NCI-H1436 (cell line): ENCODE results near the gene TNRC6C.

Source experiments
- DNase-seq: peaks from one replicate; lab custom pipeline; 2025; lab: John Stamatoyannopoulos, UW

Gene TNRC6C

DNA sequence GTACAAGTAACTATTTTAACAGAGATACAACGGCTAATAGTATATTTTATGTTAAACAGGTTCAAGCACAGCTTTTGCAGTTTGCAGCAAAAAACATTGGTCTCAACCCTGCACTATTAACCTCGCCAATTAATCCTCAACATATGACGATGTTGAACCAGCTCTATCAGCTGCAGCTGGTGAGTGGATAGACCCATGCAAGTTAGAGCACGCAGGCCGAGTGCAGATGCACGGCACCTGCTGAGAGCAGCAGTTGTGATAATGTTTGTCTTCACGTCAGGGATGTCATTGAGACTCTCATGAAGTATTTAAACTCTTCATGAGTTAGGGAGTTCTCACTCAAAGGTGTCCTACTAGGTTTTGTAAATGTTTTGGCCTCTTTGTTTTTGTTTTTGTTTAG is 124.5 kb downstream of the TNRC6C start:
- DNase-seq, result peak; percentile 22

DNA sequence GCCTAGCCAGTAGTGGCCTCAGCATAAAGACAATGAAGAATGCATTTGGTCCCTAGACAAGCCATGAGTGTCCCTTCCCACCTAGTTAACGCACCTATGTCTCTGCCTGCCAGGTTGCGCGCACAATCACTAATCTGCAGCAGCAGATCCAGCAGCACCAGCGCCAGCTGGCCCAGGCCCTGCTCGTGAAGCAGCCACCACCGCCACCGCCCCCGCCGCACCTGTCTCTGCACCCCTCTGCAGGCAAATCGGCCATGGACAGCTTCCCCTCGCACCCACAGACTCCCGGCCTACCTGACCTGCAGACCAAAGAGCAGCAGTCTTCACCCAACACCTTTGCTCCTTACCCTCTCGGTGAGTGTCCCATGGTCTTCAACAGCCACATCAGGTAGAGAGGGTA is 128.2 kb downstream of the TNRC6C start:
- DNase-seq, result no peak

DNA sequence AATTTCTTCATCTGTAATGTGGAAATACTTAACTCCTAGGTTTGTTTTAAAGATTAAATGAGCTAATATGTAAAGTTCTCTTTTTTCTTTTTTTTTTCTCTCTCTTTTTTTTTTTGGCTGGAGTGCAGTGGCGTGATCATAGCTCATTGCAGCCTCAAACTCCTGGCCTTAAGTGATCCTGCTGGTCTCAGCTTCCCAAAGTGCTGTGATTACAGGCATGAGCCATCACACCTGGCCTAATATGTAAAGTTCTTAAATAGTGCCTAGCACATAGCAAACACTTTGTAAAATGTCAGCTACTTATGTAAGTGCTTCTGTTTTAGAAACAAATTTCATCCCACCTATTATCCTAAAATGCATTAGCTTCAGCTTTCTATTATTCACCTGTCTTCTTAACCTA is 130.0 kb downstream of the TNRC6C start:
- no peak for DNase-seq

DNA sequence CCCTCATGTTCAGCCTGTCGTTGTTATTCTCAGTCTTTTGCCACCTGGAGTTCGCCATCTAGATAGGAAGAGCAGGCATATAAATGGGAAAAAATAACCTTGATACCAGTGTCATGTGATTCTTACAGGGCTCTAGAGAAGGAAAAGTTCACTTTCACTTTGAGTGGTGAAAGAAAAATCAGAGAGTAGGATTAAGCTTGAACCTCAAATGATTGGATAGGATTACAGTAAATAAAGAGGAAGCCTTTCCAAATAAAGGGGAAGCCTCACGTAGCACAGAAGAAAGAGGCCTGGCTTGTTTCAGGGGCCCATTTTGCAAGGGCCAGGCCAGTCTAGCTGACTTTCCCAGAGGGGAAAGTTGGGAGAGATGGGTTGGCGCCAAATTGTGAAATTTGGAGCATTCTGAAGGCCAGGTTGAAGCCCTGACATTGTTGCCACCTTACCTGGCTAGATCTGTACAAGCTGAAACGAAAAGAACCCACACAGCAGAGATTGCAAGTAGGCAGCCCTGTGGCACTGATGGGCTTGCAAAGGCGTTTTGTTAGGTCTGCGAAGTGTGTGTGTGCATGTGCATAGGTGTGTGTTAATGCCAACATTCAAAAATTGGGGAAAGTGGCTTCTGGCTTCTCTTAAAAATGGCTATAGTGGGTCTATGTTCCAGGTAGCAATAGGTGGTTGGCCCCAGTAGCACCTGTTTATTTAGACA is 131.2 kb downstream of the TNRC6C start:
- DNase-seq, result no peak

DNA sequence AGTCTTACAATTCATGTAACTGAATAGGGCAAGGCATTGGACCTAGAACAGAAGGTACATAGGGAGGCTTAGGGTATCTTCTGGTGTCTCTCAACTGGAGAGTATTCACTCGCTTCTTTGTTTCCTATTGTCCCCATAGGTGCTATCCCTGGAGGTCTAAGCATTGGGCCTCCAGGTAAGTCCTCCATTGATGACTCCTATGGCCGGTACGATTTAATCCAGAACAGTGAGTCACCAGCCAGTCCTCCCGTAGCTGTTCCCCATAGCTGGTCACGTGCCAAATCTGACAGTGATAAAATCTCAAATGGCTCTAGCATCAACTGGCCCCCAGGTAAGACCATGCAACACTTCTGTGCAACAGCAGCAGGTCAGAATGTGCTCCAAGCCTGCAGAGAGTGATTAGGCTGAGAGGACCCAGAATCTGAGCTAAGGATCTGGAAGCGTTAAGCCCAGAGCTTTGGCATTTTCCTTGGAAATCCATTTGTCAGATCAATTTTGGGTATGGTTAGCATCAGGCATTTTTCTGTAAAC is 134.4 kb downstream of the TNRC6C start:
- DNase-seq, result no peak

DNA sequence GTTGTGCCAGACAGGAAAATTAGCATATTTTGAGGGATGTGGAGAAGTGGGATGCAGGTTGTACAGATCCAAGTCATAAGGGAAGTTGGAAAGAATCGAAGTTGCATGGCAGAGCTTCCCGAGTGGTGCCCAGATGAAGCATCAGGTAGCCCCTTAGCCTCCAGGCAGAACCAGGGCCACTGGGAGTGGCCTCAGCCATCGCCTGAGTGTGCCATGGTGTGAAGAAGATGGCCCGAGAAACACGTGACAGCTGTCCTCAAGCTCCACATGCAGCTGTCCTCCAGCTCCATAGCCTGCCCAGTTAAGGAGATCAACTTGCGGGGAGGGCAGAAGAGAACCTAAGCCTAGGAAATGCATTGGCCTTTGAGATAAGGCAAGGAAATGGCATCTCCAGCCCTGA is 136.5 kb downstream of the TNRC6C start:
- DNase-seq, result no peak

DNA sequence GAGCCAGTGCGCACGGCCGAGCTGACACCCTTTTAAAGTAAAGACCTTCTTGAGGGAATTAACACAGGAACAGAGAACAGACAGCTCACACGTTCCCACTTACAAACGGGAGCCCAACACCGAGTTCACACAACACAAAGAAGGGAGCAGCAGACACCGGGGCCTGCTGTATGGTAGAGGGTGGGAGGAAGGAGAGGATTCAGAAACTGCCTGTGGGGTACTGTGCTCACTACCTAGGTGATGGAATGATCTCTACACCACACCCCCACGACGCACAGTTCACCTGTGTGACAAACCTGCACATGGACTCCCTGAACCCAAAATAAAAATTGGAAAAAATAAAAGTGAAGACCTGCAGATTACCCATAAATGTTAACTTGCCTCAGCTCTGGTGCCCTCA is 137.6 kb downstream of the TNRC6C start:
- no peak for DNase-seq

DNA sequence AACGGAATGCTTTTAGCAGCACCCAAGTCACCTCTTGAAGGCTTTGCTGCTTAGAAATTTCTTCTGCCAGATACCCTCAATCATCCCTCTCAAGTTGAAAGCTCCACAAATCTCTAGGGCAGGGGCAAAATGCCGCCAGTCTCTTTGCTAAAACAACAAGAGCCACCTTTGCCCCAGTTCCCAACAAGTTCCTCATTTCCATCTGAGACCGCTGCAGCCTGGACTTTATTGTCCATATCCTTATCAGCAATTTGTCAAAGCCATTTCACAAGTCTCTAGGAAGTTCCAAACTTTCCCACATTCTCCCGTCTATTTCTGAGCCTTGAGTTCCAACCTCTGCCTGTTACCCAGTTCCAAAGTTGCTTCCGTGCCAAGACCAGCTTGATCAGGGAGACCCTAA is 142.6 kb downstream of the TNRC6C start:
- no peak for DNase-seq

DNA sequence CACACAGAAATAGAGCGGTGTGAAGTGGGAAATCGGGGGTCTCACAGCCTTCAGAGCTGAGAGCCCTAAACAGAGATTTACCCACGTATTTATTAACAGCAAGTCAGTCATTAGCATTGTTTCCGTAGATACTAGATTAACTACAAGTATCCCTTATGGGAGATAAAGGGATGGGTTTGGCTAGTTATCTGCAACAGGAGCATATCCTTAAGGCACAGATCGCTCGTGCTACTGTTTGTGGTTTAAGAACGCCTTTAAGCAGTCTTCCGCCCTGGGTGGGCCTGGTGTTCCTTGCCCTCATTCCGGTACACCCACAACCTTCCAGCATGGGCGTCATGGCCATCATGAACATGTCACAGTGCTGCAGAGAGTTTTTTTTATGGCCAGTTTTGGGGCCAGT is 143.0 kb downstream of the TNRC6C start:
- DNase-seq, result no peak

DNA sequence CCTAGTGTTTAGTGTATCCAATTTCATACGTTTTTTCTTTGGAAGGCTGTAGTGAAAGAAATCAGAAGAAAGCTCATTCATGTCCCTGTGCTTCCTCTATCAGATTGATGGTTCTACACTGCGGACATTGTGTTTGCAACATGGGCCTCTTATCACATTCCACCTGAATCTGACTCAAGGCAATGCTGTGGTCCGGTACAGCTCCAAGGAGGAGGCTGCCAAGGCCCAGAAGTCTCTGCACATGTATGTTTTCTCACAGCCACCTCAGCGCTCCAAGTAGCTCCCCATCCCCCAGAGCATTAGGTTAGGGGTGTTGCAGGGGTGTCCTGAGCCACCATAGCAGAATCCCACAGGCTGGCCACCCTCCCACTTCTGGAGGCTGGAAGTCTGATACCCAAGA is 144.8 kb downstream of the TNRC6C start:
- DNase-seq, result no peak

DNA sequence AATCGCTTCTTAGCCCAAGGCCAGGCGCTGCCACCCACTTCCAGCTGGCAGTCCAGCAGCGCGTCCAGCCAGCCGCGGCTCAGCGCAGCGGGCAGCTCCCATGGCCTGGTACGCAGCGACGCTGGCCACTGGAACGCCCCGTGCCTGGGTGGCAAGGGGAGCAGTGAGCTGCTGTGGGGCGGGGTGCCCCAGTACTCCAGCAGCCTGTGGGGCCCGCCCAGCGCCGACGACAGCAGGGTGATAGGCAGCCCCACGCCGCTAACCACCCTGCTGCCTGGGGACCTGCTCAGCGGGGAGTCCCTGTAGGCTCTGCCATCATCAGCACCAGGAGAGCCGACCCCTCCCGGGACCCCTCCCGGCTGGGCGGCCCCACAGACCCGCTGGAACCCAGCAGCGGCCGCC is 146.0 kb downstream of the TNRC6C start:
- no peak for DNase-seq

DNA sequence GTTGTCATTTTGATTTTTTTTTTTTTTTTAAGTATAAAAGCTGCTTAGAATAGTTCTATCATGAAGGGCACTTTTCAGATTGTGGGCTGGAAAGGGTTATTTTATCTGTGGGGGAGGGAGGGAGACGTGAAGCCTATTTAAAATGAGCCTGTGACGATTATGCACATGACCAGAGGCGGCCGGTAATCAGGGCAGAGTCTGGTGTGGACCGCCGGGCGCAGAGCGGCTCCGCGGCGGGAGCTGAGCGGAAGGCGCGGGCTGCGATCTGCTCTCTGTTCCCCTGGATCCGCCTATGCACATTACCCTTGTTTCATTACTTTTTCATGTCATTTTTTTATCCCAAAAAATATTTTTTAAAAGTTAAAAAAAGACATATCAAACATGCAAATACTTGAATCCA is 146.6 kb downstream of the TNRC6C start:
- no peak for DNase-seq

DNA sequence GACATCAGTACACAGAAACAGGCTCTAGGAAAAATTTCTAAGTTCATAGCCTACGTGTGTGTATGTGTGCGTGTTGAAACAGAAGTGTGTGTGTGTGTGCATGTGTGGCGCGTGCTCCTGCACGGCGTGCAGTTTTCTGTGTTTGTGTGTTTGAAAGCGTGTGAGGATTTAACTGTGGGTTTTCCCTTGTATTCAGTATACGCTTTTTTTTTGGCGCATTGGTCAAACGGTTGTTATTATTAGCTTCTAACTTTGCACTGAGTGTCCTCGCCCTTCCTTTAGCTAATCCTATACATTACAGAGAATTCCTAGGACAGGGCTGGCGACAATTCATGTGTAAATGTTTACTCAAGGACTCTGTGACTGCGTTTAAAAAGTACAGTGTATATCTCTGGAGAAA is 147.0 kb downstream of the TNRC6C start:
- no peak for DNase-seq

DNA sequence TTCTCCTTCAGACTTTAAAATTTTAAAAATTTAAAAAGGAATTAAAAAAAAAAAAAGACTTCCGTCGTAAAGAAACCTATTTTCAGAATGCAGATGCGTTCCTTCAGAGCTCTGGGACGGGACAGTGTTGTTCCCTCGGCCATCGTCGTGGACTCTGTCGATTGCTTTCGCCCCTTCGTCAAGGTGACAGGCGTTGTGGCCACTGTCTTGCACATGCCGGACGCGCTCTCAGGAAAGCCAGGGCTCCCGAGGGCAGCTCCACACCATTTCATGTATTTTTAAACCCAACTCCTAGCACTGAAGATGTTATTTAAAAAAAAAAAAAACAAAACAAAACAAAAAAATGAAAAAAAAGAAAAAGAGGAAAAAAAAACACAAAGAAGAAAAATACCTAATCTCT is 147.7 kb downstream of the TNRC6C start:
- DNase-seq, result no peak

DNA sequence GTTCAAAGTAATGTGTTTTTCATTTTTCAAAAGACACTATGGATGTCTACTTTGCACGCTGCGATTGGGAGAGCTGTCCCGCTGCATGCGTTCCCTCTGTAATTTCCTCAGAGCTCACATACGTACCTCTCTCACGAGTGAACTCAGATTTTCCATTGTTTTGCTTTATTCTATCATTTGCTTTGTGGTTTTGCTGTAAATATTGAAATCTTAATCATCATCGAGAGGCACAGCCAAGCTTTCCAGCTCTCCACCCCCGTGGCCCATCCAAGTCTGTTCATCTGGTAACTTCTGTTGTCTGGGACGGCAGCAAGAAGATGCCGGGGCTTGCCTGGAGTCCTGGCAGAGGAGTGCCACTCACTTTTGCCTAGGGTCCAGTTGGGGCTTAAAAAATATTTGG is 149.0 kb downstream of the TNRC6C start:
- no peak for DNase-seq

DNA sequence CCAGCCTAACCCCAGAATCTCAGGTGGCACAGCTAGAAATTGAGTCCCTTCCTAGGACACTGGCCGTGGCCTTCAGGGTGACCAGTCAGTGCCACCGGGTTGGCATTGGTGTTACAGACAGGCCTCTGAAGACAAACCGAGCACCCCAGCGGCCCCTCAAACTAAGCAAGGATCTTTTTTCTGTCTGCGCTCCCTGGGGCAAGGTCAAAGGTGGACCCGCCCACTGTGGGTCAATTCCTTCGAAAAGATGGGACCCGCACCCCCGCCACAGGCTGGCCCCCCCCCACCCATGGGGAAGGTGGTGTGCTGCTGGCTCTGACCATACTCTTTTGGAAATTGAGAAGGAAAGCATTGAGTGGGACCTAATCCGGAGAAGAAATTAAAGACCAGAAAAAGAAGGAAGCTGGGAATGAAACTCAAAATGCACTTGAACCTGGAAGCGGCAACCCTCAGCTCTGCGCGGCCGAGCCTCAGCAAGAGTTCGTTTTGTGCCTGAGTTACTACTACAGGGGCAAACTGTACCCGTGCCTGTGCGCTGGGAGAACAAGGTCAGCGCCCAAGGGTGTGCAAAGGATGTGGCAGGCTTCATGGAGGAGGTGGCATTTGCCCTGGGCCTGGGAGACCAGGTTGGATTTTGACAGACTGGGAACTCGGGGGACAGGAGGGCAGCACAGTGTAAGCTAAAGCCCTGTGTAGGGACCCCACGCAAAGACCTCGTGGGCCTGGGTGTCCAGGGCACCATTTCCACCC is 149.6 kb downstream of the TNRC6C start:
- no peak for DNase-seq

DNA sequence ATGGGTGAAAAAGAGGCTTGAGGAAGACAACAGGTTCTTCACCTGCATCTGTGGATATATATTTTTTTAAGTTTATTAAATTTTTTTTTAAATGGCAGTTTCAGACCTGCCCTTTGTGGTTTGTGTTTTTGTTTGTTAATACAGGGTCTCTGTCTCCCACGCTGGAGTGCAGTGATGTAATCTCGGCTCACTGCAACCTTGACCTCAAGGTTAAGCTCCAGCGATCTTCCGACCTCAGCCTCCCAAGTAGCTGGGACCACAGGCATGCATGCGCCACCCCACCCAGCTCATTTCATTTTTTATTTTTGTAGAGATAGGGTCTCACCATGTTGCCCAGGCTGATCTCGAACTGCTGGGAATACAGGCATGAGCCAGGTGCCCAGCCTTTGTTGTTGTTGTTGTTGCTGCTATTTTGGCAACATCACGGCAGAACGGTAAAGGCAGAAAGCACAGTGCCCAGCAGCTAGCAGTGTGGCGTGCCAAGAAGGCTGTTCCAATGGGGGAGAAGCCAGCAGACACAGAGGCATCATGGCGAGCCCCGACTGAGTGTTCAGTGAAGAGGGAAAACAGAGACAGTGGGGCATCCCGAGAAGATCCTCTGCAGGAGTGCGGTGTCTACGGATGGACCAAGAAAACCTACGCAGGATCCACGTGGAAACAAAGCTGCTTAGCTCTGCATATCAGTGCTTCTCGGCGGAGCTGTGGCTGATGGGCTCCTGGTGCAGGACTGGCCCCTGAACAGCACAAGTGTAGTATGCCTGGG is 150.4 kb downstream of the TNRC6C start:
- DNase-seq, result no peak

DNA sequence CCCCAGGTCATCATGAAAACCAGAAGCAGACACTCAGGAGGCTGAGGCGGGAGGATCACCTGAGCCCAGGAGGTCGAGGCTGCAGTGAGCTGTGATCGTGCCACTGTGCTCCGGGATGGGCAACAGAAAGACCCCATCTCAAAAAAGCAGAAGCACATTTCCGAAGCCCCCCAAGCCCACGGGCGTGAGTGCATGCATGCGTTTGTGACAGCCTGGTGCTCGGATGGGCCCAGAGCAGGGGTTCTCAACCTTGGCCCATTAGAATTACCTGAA is 150.9 kb downstream of the TNRC6C start:
- DNase-seq, result no peak

DNA sequence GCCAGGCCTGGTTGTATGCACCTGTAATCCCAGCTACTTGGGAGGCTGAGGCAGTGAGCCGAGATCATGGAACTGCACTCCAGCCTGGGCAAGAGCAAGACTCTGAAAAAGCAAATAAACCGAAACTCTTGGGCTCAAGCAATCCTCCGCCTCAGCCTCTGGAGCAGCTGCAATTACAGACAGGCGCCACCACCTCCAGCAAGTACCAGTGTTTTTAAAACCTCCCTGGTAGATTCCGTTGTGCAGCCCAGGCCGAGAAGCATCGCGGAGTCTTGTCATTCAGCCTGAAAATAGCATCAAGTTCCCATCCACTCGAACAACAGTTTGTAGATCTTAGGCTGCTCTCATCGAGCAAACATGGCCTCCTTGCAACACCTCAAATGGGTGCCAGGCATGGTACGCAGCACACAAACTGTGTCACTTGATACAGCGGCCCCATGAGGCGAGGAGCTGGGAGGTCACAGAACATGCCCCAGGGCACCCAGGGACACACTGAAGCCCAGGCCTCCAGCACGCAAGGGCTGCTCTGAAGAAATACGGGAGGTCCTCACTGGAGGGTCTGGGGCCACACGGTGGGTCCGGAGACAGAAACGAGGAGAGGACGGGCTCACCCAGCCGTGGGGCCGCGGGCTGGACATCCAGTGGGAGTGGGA is 152.0 kb downstream of the TNRC6C start:
- DNase-seq, result no peak

DNA sequence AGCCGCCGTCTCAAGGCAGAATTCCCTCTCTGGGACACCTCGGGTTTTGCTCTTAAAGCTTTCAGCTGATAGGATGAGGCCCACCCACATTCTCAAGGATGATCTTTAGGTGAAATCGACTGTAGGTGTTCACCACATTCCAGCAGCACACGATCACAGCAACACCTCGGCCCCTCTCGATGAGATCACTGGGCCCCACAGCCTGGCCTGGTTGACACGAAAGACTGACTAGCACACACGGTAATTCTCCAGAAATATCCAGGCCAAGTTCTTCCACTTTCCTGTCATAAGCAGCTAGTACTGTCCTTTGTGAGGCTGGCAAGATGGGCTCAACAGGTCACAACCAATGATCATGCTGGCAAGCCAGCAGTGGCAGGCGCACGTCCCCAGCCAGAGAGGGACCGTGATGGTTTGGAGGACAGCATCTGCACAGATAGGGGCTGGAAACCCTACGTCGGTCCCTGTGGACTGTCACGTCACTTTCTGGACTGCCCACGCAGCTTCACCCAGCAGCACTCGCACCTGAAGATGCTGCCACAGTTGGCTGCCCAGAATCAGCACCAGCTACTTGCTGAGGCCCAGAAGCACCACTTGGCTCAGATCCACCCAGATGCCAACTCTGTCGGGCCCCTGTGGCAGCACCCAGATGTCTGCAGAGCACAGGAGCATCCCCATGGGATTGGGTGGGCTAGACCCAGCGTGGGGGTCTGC is 152.7 kb downstream of the TNRC6C start:
- DNase-seq, result no peak

DNA sequence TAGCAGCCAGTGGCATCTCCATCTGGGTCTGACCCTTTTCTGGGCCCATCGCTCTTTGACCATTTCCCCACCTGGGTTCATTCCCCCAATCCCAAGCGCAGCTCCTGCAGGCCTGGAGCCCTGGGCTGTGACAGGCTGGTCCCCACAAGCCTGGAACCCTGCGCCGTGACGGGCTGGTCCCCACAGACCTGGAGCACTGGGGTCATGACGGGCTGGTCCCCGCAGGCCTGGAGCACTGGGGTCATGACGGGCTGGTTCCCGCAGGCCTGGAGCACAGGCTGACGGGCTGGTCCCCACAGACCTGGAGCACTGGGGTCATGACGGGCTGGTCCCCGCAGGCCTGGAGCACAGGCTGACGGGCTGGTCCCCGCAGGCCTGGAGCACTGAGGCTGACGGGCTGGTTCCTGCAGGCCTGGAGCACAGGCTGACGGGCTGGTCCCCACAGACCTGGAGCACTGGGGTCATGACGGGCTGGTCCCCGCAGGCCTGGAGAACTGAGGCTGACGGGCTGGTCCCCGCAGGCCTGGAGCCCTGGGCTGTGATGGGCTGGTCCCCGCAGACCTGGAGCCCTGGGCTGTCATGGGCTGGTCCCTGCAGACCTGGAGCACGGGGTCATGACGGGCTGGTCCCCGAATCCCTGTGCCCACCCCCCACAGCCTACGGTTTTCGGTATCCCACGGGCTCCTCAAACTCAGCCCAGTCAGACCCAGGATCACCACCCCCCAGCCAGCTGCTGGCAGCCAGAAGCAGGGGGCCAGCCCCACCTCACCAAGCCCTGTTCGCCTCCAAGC is 153.4 kb downstream of the TNRC6C start:
- no peak for DNase-seq
